Ovary (tissue), 9 donors: ENCODE data around the gene SINHCAF. TPM values are rescaled to one million over a fixed set of nuclear protein-coding genes. Genes with fewer than 3 reads are reported as not detected.

Experiments used
- DNase-seq, 5 donors: peaks; one replicate each; pipeline ENCODE4 v3.0.0-alpha.2; 2019 to 2020
- H3K27ac ChIP-seq, 2 donors: fragments of 200-600 bp; one replicate each; pipeline versions ENCODE4 v1.5.1 to v1.8.0; 2019 to 2022
- H3K27me3 ChIP-seq: fragments of 200-600 bp; one replicate; pipeline ENCODE4 v1.8.0; 2022
- H3K36me3 ChIP-seq: fragments of 200-600 bp; sonication (generic); one replicate; pipeline ENCODE4 v1.5.1; 2019
- H3K4me1 ChIP-seq: one replicate; pipeline ENCODE4 v1.8.1; 2013; ENCODE audit warnings: mild to moderate bottlenecking, moderate library complexity; ENCODE audit not compliant: insufficient read depth
- H3K4me3 ChIP-seq: fragments of 200-600 bp; sonication (generic); one replicate; pipeline ENCODE4 v1.5.1; 2017
- H3K9me3 ChIP-seq, 2 donors: fragments of 200-600 bp in 1 of 2; sonication (generic) in 1 of 2; one replicate each; pipeline versions ENCODE4 v1.5.1 to v1.8.1; 2013 to 2019; ENCODE audit warnings: mild to moderate bottlenecking in 1 of 2, moderate library complexity in 1 of 2
- CTCF ChIP-seq, 3 donors: fragments of 450-650 bp in 2 of 3; fragments of 200-600 bp in 1 of 3; IDR thresholded peaks; one replicate each; pipeline versions ENCODE4 v1.5.1 to v1.8.0; 2016 to 2022; ENCODE audit warnings: antibody characterized with exemption in 3 of 3, mild to moderate bottlenecking in 1 of 3
- EP300 ChIP-seq: sonication (generic); formaldehyde crosslinking; IDR thresholded peaks from one replicate; pipeline ENCODE4 v1.6.1; 2017; ENCODE audit warnings: antibody characterized with exemption
- POLR2A ChIP-seq: fragments of 450-650 bp; IDR thresholded peaks from one replicate; pipeline ENCODE4 v1.6.1; 2017; ENCODE audit warnings: antibody characterized with exemption, mild to moderate bottlenecking, moderate library complexity
- WGBS, 3 donors: extraction: QIAGEN DNeasy Blood & Tissue Kit in 1 of 3; methylation state at CpG; one replicate each; pipeline versions ENCODE4 v1.1.5 to v1.1.7; 2013 to 2017; 5-methylcytosine and 5-hydroxymethylcytosine counted together
- intact Hi-C, 4 donors: fragments of 100-400 bp; cut with DNase I; formaldehyde crosslinking; loops; one replicate each; pipeline versions ENCODE4 v1.11.0 to v1.15.1; 2022 to 2023
- polyA plus RNA-seq, 2 donors: library from polyadenylated mRNA; stranded (reverse); fragments of 200-250 nt in 1 of 2; fragments of 350-450 nt in 1 of 2; fragmentation: Illumina TruSeq in 1 of 2; extraction: RNeasy Lipid Tissue Mini Kit (QIAGEN cat#74804) in 1 of 2; gene quantifications; one replicate each; pipeline ENCODE4 v1.2.3, GENCODE V29; 2013 to 2014
- total RNA-seq, 7 donors: library from RNA; depleted of rRNA in 2 of 7; stranded (reverse); fragments of >200 nt in 2 of 7; fragmentation: NEBNext Ultra II Directional in 3 of 7; extraction: Animal tissue kit (Norgen Biotek cat#: 25700) in 3 of 7; gene quantifications; one replicate each; pipeline versions ENCODE4 v1.1.0 to v1.2.4, GENCODE V29; 2016 to 2023
- donor health status: DM: no; HTN: no; CAD: no; lungs with moderate emphysema.
- donor health status: DM: no; HTN: no; CAD: no.
- donor health status: Bipolar disorder and iron deficiency.
- donor health status: DM: yes; HTN: yes; CAD: no.
- donor health status: DM: no; HTN: no; CAD: no.
- donor health status: DM: yes; HTN: yes; CAD: no.

SINHCAF gene
- total and polyA plus RNA-seq, 9 donors = 40.7 to 86.0 (median 59.0) TPM

- intact Hi-C loops = no loop called here
- Histone ChIP-seq H3K27ac (no peak overlapping the region), H3K36me3 (no peaks in the 10 kb centered on the region), H3K4me1 (no peaks in the 10 kb centered on the region), H3K4me3 (no peak overlapping the region), H3K9me3 (no peaks in the 10 kb centered on the region), H3K27me3 (no peaks in the 10 kb centered on the region)
- TF ChIP-seq POLR2A (no peak), EP300 (no peak), CTCF (IDR thresholded peaks at IDR 0.05) (no peak)
- DNase-seq = no peak
- WGBS, 3 donors = 70 to 74% (median 72%) methylated on average over 9 of the region's 9 CpGs
These were observed 90.0 kb downstream of the SINHCAF start for GRCh38 chr12:31235868-31236395.

GRCh38 chr12:31234955-31235867 is 90.7 kb downstream of the SINHCAF start:
- Histone ChIP-seq H3K9me3 (no peaks in the 10 kb centered on the region), H3K4me3 (no peak overlapping the region), H3K27ac (no peak overlapping the region), H3K36me3 (no peaks in the 10 kb centered on the region), H3K4me1 (no peaks in the 10 kb centered on the region), H3K27me3 (no peaks in the 10 kb centered on the region)
- no peak for DNase-seq
- intact Hi-C loops = no loop called here
- TF ChIP-seq EP300 (no peak), CTCF (IDR thresholded peaks at IDR 0.05) (no peak), POLR2A (no peak)
- 37 to 38% (median 37%) methylated on average over 12 of the region's 12 CpGs for WGBS, 3 donors

GRCh38 chr12:31234053-31234840 is 91.7 kb downstream of the SINHCAF start:
- Histone ChIP-seq H3K27me3 (no peaks in the 10 kb centered on the region), H3K4me3 (no peak overlapping the region), H3K4me1 (no peaks in the 10 kb centered on the region), H3K27ac (no peak overlapping the region), H3K9me3 (no peaks in the 10 kb centered on the region), H3K36me3 (no peaks in the 10 kb centered on the region)
- TF ChIP-seq POLR2A (no peak), EP300 (no peak)
- intact Hi-C loops = no loop called here
- no peak for DNase-seq
- 71 to 86% (median 83%) methylated on average over 14 of the region's 14 CpGs for whole genome bisulfite sequencing, 3 donors

- no peaks in the 10 kb centered on the region for H3K36me3 ChIP-seq
- no peak overlapping the region for H3K27ac ChIP-seq
- TF ChIP-seq EP300 (no peak), POLR2A (no peak), CTCF (IDR thresholded peaks at IDR 0.05) (no peak)
- DNase-seq = no peak
- WGBS, 3 donors = 54 to 73% (median 65%) methylated on average over 5 of the region's 5 CpGs
- H3K4me1 ChIP-seq = no peaks in the 10 kb centered on the region
- no peak overlapping the region for H3K4me3 ChIP-seq
- intact Hi-C loops = no loop called here
- H3K27me3 ChIP-seq = no peaks in the 10 kb centered on the region
- no peaks in the 10 kb centered on the region for H3K9me3 ChIP-seq
These were observed 92.8 kb downstream of the SINHCAF start for GRCh38 chr12:31233061-31233730.
